ENCODE data around the gene NID2.

DNA sequence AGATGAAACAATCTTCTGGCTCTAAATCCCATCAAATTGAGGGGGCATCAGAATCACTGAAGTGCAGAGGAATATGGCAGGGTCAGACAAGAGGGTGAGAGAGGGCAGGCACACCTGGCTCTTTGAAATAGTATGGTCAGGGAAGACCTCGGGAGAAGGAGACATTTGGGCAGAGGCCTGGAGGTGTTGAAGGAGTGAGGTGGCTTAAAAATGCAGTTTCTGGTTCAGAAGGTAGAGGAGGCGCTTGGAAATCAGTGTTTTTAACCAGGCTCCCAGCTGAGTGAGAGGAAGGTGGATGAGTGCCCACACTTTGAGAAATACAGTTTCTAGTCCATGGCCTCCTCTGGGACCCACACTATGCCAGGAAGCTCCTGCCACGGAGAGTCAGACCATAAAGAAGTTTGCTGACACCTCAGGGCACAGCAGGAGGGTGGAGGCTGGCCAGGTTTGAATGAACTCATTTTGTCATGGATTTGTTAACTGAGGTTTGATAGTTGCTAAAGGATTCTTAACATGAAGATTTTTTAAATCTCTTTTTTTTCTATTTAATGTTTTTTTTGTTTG, 20.1 kb downstream of the NID2 start:
- no peak for TF ChIP-seq YY1 (IDR thresholded peaks at IDR 0.05; ENCODE audit: insufficient read depth, insufficient read length)
- no peak for TF ChIP-seq SUZ12 (IDR thresholded peaks at IDR 0.05; ENCODE audit: extremely low read depth, insufficient read depth, insufficient read length)
- no peak for TF ChIP-seq ZNF274 (IDR thresholded peaks at IDR 0.05; ENCODE audit: low read depth, low read length)
